GM12892 (cell line): ENCODE measurements around the gene ARID1B.

Experiments
- DNase-seq: peaks from one replicate; pipeline ENCODE4 v3.0.0; 2011; ENCODE audit not compliant: insufficient read length
- FAIRE-seq: peaks from 2 replicates; lab custom pipeline; 2011; peaks lifted over from hg19 to GRCh38; lab: Jason Lieb, UNC
- POLR2A ChIP-seq: IDR thresholded peaks from 2 replicates; pipeline ENCODE4 v1.6.1; 2011; ENCODE audit warnings: low read depth, low read length, control low read depth
- POLR2AphosphoS5 ChIP-seq: IDR thresholded peaks from 2 replicates; pipeline ENCODE4 v1.6.1; 2011; ENCODE audit warnings: low read depth, low read length, control low read depth
- TAF1 ChIP-seq: IDR thresholded peaks from 2 replicates; pipeline ENCODE4 v1.6.1; 2011; ENCODE audit warnings: low read depth, mild to moderate bottlenecking, control low read depth, low read length, borderline replicate concordance

ARID1B gene

DNA sequence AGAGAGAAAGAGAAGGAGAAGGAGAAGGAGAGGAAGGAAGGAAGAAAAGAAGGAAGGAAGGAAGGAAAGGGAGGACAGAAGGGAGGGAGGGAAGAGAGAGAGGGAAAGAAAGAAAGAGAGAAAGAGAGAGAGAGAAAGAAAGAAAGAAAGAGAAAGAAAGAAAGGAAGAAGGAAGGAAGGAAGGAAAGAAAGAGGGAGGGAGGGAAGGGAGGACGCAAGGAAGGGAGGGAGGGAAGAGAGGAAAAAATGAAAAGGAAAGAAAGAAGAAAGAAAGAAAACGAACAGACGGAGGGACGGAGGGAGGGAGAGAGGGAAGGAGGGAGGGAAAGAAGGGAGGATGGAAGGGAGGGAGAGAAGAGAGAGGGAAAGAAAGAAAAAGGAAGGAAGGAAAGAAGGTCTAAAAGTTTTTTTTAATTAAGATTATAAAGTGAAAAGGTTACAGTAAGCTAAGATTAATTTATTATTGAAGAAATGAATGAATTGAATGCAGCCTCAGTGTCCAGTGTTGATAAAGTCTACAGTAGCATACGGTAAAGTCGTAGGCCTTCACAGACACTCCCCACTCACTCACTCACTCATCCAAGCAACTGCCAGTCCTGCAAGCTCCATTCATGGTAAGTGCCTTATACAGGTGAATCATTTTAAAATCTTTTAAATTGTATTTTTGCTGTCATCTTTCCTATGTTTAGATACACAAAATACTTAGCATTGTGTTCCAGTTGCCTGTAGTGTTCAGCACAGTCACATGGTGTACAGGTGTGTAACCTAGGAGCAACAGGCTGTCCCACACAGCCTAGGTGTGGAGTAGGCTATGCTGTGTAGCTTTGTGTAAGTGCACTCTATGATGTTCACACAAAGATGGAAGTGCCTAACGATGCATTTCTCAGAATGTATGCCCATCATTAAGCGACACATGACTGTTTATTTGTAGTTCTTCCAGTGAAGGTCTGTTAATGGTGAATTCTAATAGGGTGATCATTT is 20.3 kb upstream of the ARID1B start:
- TF ChIP-seq POLR2A: no peak
- no peak for TF ChIP-seq POLR2AphosphoS5
- FAIRE-seq (no peak), DNase-seq (no peak)

DNA sequence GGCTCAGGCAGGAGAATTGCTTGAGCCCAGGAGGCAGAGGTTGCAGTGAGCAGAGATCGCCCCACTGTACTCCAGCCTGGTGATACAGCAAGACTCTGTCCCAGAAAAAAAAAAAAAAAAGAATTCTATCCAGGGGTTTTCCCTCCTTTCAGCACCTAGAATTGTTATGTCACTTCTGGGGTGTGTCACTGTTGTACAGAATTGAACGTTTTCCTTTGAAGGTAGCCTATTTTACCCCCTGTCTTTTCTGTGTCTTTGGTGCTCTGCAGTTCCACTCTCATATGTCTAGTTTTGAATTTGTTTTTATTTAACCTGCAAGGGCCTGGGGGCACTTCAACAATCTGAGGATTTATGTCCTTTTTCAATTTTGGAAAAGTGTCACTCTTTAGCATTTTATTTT is 19.3 kb upstream of the ARID1B start:
- DNase-seq: no peak
- no peak for FAIRE-seq
- TF ChIP-seq POLR2A (no peak), POLR2AphosphoS5 (no peak), TAF1 (no peak)

- no peak for TF ChIP-seq POLR2A
- no peak for TF ChIP-seq TAF1
- TF ChIP-seq POLR2AphosphoS5: no peak
- no peak for DNase-seq
- no peak for FAIRE-seq
Observed at GRCh38 chr6:156760377-156760776, 16.8 kb upstream of the ARID1B start.

DNA sequence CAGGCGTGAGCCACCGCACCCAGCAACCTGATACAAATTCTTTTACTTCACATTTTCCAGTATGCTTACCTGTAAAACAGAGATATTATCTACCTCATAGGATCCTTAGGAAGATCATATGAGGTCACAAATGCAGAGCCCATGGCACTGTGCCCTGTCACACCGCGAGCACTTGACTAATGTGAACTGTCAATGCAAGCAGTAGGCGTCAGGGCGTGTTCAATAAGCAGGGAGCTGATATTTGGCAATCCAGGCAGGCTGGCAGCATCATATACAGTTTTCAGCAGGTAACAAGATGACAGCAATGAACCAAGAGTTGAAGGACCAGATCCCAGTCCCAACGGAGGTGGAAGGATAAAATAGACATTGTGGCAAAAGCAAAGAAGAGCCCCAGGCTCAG is 14.6 kb upstream of the ARID1B start:
- TF ChIP-seq POLR2A (no peak), TAF1 (no peak), POLR2AphosphoS5 (no peak)
- FAIRE-seq: no peak
- no peak for DNase-seq

- FAIRE-seq: no peak
- TF ChIP-seq POLR2AphosphoS5: no peak
- no peak for TF ChIP-seq TAF1
- DNase-seq: no peak
Observed at GRCh38 chr6:156765117-156765516, 12.1 kb upstream of the ARID1B start.

DNA sequence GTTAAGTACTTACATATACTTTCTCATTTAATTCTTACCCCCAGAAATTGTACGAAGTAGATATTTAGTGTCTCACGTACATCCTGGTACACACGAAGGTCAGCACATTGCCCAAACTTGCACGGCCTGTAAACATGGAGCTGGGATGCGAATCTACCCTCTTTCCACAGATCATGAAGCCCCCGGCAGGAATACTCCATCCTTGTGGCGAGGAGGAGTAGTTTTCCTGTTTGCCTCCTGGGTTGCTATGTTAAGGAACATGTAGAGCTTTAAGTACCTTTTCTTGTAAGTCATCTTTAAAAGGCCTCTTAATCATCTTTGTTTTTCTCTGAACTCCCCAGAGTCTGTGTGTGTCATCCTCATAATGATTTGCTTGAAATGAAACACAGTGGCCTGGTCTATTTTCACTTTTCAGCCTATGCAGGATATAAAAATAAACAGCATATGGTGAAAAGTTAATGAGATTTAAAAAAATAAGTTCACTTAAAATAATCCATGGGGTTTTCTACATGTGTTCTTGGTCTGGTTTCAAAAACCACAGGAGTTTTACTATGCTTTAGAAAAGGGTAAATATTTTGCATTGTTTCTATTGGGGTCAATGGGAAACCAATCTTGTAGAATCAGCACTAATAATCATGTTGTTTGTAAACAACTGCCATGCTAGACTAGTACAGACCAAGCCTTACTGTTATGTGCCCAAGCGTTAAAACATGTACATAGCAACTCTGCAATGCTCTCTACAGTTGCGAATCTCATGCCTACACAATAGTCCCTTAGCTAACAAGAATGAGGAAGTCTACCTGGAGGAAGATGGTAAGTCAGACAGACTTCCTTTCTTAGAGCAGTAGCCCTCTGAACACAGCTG is 9.3 kb upstream of the ARID1B start:
- TF ChIP-seq POLR2A (no peak), TAF1 (no peak), POLR2AphosphoS5 (no peak)
- DNase-seq (no peak), FAIRE-seq (peak; percentile 73)

- FAIRE-seq: no peak
- no peak for TF ChIP-seq POLR2A
- no peak for TF ChIP-seq POLR2AphosphoS5
- TF ChIP-seq TAF1: no peak
- DNase-seq: no peak
Observed at GRCh38 chr6:156771047-156771446, 6.1 kb upstream of the ARID1B start.

DNA sequence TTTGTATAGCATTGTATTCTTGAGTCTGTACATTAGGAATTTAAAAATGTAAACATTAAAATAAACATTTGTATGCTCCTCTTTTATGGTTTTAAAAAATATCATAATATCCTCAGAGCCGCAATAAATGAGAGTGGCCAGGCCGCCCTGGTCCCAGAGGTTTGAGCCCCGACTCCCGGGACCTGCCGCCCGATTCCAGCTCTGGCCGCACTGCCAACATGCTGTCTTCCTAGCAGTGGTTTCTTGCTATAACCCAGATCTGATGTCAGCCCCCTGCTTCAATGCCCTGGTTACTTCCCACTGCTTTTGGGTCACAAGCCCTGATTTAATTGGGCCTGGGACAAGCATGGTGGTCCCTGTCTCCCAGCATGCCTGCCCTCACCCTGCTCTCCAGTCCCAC is 5.4 kb upstream of the ARID1B start:
- FAIRE-seq: no peak

GRCh38 chr6:156773476-156773875 is 3.7 kb upstream of the ARID1B start:
- DNase-seq (no peak), FAIRE-seq (no peak)
- TF ChIP-seq POLR2AphosphoS5: no peak

More for the DNA sequence above, 5.4 kb upstream of the ARID1B start:
- no peak for DNase-seq
- TF ChIP-seq TAF1 (no peak), POLR2A (no peak), POLR2AphosphoS5 (no peak)

GRCh38 chr6:156773935-156774852 is 3.0 kb upstream of the ARID1B start:
- no peak for TF ChIP-seq POLR2AphosphoS5
- no peak for TF ChIP-seq POLR2A
- no peak for TF ChIP-seq TAF1
- FAIRE-seq: no peak
- DNase-seq: no peak

GRCh38 chr6:156774863-156775405 is 2.2 kb upstream of the ARID1B start:
- FAIRE-seq: no peak
- no peak for DNase-seq
- TF ChIP-seq POLR2AphosphoS5 (no peak), TAF1 (no peak), POLR2A (no peak)
